Measurements from ENCODE around the gene ARHGAP15.

ARHGAP15 gene

GRCh38 chr2:143674051-143674450, 544.8 kb downstream of the ARHGAP15 start:
- DNase-seq = no peak

DNA sequence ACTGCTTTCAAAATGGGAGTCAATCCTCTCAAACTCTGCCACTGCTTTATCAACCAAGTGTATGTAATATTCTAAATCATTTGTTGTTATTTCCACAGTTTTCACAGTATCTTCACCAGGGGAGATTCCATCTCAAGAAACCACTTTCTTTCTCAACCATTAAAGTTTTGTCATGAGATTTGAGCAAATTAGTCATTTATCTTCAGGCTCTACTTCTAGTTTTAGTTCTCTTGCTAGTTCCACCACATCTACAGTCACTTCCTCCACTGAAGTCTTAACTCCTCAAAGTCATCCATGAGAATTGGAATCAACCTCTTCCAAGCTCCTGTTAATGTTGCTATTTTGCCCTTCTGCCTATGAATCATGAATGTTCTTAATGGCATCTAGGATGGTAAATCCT, 545.8 kb downstream of the ARHGAP15 start:
- DNase-seq = no peak

DNA sequence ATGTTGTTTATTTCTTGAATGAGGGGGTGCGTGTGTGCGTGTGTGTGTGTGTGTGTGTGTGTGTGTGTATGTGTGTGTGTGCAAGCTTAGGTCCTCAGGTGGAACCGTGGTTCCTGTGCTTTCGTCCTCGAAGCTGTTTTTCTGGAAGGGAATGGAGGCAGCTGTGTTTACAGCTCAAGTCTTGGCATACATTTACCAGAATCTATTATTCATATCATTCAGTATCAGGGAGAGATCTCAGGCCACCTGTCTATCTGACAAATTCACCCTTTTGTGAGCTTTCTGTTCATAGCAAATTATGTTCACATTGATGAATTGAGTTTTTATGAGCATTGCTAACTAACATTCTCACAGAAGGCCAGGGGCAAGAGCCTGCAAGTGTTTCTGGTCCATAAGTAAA, 550.4 kb downstream of the ARHGAP15 start:
- no peak for DNase-seq

DNA sequence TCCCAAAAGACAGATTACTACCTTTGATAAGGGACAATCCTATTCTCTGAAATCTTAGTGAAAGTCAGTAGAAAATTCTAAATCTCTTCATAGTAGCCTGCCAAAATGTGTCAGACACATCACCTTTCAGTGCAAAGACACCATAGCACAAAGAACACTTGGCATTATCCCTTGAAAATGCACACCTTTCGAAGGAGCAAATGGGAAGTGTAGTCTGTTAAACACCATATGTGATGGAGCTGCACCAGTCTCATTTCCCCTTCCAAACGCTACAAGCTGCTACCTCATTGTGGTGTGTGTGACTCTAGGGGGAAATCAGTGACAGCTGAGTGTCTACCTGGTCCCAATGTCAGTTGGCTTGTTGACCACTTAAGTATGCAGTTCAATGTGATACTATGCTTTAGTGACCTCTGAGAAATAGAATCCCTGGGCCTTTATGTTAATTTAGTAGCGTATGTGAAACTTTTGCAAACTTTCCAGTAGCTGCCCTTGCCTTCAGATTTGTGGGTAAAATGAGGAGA, 551.7 kb downstream of the ARHGAP15 start:
- no peak for DNase-seq

GRCh38 chr2:143682436-143683055, 553.3 kb downstream of the ARHGAP15 start:
- no peak for DNase-seq

GRCh38 chr2:143683977-143684376, 554.8 kb downstream of the ARHGAP15 start:
- DNase-seq = no peak

GRCh38 chr2:143684551-143685320, 555.5 kb downstream of the ARHGAP15 start:
- no peak for DNase-seq

DNA sequence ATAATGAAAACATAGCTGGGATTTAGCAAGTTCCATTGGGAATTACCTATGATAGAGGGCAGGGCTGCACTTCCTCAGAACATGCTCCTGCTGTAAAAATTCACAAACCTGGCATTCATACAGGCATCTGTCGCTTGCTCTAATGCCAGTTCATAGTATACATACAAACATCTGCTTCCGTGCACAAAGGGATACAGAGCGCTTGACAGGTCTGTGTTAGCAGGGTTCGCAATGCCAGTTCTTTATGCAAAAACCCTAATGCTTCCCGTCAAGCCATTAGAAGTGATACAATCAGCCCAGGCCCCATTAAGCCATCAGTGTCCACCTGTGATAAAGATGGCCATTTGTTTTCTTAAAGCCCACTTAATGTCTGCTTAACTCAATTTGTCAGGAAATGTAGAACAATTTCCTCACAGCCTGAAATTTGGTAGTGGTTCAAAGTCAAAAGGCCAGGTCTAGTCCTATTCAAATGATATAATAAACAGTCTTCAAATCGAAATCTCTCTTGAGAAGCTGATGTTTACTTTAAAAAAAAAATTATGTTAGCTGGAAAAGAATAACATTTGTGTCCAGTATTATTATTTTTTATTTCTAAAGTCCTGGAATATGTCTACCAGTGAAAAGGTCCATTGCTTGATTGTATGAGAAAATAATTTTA, 556.3 kb downstream of the ARHGAP15 start:
- DNase-seq = no peak

DNA sequence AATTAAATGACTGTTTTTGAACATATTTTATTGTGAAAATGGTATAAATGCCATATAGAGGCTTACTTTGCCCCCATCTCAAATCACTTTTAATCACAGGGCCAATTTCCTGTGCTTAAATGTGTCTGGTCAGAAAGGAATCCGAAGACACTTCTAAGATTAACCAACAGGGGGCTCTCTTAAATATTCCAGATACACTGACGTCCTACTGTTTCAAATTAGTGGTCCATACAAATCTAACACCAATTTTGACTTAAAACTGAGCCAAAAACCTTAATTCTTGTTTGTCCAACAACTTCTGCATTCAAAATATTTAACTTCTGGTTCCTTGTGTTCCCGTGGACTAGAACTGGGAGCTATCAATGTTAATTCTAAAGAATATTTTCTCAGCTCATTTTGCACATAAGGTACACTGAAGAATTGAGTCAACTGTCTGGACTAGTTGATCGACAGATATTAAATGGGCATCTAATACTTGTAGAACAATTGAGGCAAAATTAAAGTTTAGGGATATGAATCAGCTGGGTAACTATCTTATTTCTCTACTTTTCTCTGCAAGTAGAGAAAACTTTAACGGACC, 557.5 kb downstream of the ARHGAP15 start:
- DNase-seq = peak; percentile 47

GRCh38 chr2:143688248-143688647, 559.0 kb downstream of the ARHGAP15 start:
- DNase-seq = no peak

DNA sequence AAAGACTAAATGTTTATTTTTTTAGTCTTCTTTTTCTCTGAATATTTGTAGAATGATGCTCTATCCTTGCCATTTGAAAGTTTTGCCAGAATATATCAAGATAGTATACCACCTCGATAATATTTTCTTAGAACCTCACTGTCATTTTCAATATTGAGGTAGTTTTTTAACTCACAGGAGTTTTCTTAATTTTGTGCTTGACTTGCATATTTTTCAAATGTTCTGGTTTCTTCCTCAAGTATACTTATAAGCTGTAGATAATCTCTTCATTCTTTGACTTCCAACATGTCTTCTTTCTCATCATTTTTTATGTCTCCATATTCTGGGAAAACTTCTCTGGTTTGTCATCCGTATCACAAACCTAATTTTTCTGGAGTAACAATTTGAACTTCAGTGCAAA, 559.6 kb downstream of the ARHGAP15 start:
- DNase-seq = no peak

DNA sequence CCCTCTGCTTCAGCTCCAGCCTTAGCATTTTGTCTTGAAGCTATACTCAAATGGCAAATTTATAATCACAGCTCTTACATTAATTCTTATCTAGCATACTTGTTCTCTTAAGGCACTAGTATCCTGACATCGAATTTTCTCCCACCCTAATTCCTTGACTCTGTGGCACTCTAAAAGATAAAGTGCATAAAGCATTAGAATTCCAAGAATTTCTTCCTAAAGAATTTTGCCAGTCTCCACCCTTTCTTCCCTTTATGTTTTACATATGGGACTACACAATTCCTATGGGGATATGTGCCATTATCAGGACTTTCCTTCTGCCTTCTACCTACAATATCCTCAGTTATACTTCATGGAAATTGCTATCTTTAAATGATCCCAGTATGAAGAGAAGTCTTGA, 560.3 kb downstream of the ARHGAP15 start:
- DNase-seq = no peak

DNA sequence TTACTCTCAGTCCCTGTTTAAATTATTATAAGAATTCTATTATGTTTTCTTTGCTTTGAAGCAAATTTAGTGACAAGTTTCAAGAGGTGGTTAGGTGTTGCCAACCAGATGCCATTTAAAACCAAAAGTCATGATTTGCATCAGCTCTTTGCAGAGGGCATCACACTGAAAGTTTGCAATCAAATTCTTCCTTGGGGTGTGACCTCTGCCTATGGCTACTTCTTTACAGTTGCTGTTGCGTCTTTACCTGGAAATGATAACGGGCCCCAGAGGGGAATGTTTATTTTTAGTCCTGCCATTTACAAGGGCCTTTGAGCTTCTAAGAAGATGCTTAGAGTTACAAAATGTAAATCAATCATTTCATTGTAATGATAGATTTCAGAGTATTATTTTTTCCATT, 561.0 kb downstream of the ARHGAP15 start:
- DNase-seq = peak; percentile 85

- DNase-seq = no peak
Observed at GRCh38 chr2:143691121-143691520, 561.9 kb downstream of the ARHGAP15 start.

GRCh38 chr2:143692162-143692561, 562.9 kb downstream of the ARHGAP15 start:
- DNase-seq = no peak

DNA sequence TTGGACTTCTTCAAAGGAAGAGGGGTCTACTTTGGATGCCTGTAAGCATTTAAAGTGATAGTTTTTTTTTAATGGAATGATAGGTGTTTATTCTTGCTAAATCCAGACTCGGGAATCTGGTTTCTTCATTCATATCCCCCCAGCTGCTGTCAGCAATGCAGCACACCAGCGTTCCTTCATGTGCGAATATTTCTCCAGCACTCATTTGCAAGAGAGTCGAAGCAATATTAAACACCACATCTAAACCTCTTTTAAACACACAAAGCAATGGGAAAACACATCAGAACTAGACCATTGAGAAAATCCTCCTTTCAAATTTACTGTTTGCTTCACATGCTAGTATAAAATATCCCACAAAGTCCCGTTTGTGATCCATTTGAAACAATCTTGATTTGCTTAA, 563.7 kb downstream of the ARHGAP15 start:
- no peak for DNase-seq

- DNase-seq = no peak
Observed at GRCh38 chr2:143694335-143694734, 565.1 kb downstream of the ARHGAP15 start.

GRCh38 chr2:143696651-143697050, 567.4 kb downstream of the ARHGAP15 start:
- no peak for DNase-seq

DNA sequence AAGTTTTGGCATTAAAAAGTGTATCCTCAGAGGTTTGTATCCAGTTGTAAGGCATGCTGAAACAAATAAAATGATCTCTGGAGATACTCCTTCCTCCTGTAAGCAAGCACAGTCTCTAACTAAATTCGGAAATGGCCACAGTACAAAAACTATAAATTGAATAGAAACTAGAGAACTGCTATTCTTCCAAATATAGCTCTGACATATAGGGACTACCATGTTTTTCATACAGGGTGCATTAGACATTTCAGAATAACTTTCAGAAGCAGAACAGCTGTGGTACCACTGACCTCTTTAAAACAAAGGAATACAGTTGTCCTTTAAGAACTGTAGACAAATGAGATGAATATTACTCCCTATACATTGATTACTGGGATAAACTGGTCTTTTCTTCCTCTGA, 568.5 kb downstream of the ARHGAP15 start:
- DNase-seq = no peak

- DNase-seq = peak; percentile 49
Observed at GRCh38 chr2:143698352-143698751, 569.1 kb downstream of the ARHGAP15 start.

GRCh38 chr2:143698888-143699570, 569.8 kb downstream of the ARHGAP15 start:
- DNase-seq = peak; percentile 75

- no peak for DNase-seq
Observed at GRCh38 chr2:143700865-143701264, 571.6 kb downstream of the ARHGAP15 start.

DNA sequence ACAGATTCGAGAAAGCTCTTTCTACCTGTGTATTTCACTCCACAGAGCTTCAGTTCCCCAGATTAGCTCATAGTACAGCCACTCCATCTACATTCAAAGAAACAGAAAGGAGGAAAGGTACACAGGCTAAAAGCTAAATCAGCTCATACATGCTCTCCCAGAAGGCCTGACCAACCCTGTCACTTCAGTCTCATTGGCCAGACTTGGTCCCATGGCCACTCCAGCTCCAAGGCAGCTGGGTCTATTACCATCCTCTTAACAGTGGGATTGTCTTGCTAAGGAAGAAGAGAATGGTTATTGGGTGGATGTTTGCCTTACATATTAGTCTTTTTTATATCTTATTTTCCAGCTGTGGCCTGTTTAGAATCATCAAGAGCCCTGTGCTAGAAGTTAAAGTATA, 572.6 kb downstream of the ARHGAP15 start:
- DNase-seq = no peak
